ENCODE results near the gene ACSF3. TPM values are rescaled to one million over a fixed set of nuclear protein-coding genes. Genes with fewer than 3 reads are reported as not detected.

ACSF3 gene
- total and polyA plus RNA-seq, 2 donors (not counting 1 experiment from before 2014, with no cell fraction given) = 45.2 to 113 TPM

- TF ChIP-seq EZH2 (IDR thresholded peaks at IDR 0.05; ENCODE audit: borderline replicate concordance, insufficient read depth, low read depth, low read length, poor library complexity, severe bottlenecking) (no peak), CTCF (IDR thresholded peaks at IDR 0.05) (no peak)
Observed at GRCh38 chr16:89172171-89172527, 78.5 kb downstream of the ACSF3 start.

DNA sequence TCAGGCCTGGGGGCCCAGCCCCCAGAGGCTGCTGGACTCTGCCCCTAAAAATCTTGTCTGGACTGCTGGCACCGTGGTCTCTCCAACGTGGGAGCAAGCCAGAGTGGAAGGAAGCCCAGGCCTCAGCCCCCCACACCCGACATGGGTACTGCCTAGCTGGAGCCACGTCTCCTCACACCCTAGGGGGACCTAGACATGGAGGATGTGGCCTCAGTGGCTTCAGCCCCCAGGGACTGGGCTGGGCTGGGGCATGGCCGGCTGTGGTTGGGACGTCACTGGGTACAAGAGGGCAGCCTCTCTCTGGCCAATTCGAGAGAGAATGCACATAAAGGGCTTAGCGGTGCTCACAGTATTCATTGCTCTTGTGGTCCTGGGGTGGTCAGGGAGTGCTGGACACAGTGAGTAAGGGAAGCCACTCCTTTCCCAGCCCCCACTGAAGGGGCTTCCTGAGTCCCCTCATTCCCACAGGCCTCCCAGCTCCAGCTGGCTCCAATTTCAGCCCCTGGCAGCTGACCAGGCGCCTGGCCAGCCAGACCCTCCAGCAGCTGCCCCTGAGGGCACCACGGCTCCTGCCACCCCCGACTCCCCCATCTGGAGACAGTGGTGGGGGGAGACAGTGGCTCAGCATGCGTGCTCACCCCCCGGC lies 79.0 kb downstream of the ACSF3 start:
- TF ChIP-seq CTCF (IDR thresholded peaks at IDR 0.05) (no peak), EZH2 (IDR thresholded peaks at IDR 0.05; ENCODE audit: borderline replicate concordance, insufficient read depth, low read depth, low read length, poor library complexity, severe bottlenecking) (no peak)
- DNase-seq = no peak
- Histone ChIP-seq H3K27ac (ENCODE audit: low read length in 2 of 2) (no peak overlapping the region), H3K4me2 (replicated peaks; ENCODE audit: low read depth, low read length, poor library complexity, severe bottlenecking) (no peak overlapping the region), H4K20me1 (ENCODE audit: control insufficient read depth, insufficient read depth, low read length, poor library complexity, severe bottlenecking) (peaks cover 29% of the 10 kb centered on the region), H3K9me3 (ENCODE audit: control extremely low read depth in 1 of 3, control insufficient read depth in 2 of 3, insufficient read depth in 1 of 3, low read length in 2 of 3) (peaks cover 0 to 5% (median 0%) of the 10 kb centered on the region in 3 donors), H2AFZ (ENCODE audit: insufficient read depth, low read depth, low read length, poor library complexity, severe bottlenecking) (no peak overlapping the region), H3K27me3 (replicated peaks in 1 of 4; ENCODE audit: control extremely low read depth in 1 of 4, control insufficient read depth in 3 of 4, insufficient read depth in 4 of 4, low read length in 3 of 4) (peaks cover 0 to 31% (median 13%) of the 10 kb centered on the region in 4 experiments), H3K4me3 (ENCODE audit: control extremely low read depth in 1 of 5, extremely low read depth in 1 of 5, insufficient read depth in 1 of 5, low read depth in 2 of 5, low read length in 4 of 5) (no peak overlapping the region), H3K9ac (ENCODE audit: low read length) (no peak overlapping the region), H3K4me1 (ENCODE audit: control insufficient read depth in 2 of 2, insufficient read depth in 2 of 2, low read length in 2 of 2) (peaks cover 21 to 31% of the 10 kb centered on the region in 2 donors), H3K79me2 (ENCODE audit: control insufficient read depth, insufficient read depth, low read length) (peaks cover 6% of the 10 kb centered on the region), H3K36me3 (replicated peaks in 1 of 2; ENCODE audit: control extremely low read depth in 1 of 2, control insufficient read depth in 1 of 2, extremely low read depth in 1 of 2, insufficient read depth in 2 of 2, low read length in 1 of 2) (no peaks in the 10 kb centered on the region)
- Mint-ChIP-seq H3K27ac (no peak overlapping the region), H3K4me1 (peaks cover 16% of the 10 kb centered on the region), H3K27me3 (peaks cover 4% of the 10 kb centered on the region), H3K9me3 (ENCODE audit: insufficient read depth) (no peaks in the 10 kb centered on the region), H3K4me3 (peak overlapping the region; percentile 47)
- POLR2A ChIA-PET = no interaction called here
- ATAC-seq (ENCODE audit: low read depth) = no peak
- 84% methylated on average over 11 of the region's 13 CpGs for WGBS (ENCODE audit: insufficient coverage)
- CTCF ChIA-PET = interaction anchor here (0.7 kb wide), 1 partner anchor 435 kb away, joined by 3 read pairs; no protein-coding TSS in a partner anchor
- intact Hi-C loops (cut with micrococcal nuclease) = no loop called here

More at GRCh38 chr16:89172171-89172527, 78.5 kb downstream of the ACSF3 start:
- ATAC-seq (ENCODE audit: low read depth) (no peak), DNase-seq (no peak)
- H3K4me3 Mint-ChIP-seq = no peak overlapping the region
- intact Hi-C loops (cut with micrococcal nuclease) = no loop called here
- H2AFZ ChIP-seq (ENCODE audit: insufficient read depth, low read depth, low read length, poor library complexity, severe bottlenecking) = no peak overlapping the region
- peaks cover 0 to 5% (median 0%) of the 10 kb centered on the region in 3 donors for H3K9me3 ChIP-seq (ENCODE audit: control extremely low read depth in 1 of 3, control insufficient read depth in 2 of 3, insufficient read depth in 1 of 3, low read length in 2 of 3)
- ChIA-PET POLR2A (no interaction called here), CTCF (no interaction called here)
- H3K79me2 ChIP-seq (ENCODE audit: control insufficient read depth, insufficient read depth, low read length) = peaks cover 6% of the 10 kb centered on the region
- H3K27me3 Mint-ChIP-seq = peaks cover 4% of the 10 kb centered on the region
- peak overlapping the region; percentile 88 for H3K4me2 ChIP-seq (replicated peaks; ENCODE audit: low read depth, low read length, poor library complexity, severe bottlenecking)
- H4K20me1 ChIP-seq (ENCODE audit: control insufficient read depth, insufficient read depth, low read length, poor library complexity, severe bottlenecking) = peaks cover 33% of the 10 kb centered on the region
- H3K27ac Mint-ChIP-seq = no peak overlapping the region
- H3K36me3 ChIP-seq (replicated peaks in 1 of 2; ENCODE audit: control extremely low read depth in 1 of 2, control insufficient read depth in 1 of 2, extremely low read depth in 1 of 2, insufficient read depth in 2 of 2, low read length in 1 of 2) = no peaks in the 10 kb centered on the region
- no peak overlapping the region for H3K4me3 ChIP-seq (ENCODE audit: control extremely low read depth in 1 of 5, extremely low read depth in 1 of 5, insufficient read depth in 1 of 5, low read depth in 2 of 5, low read length in 4 of 5)
- H3K4me1 ChIP-seq (ENCODE audit: control insufficient read depth in 2 of 2, insufficient read depth in 2 of 2, low read length in 2 of 2) = peaks cover 25 to 36% of the 10 kb centered on the region in 2 donors
- peaks cover 18% of the 10 kb centered on the region for H3K4me1 Mint-ChIP-seq
- no peak overlapping the region for H3K27ac ChIP-seq (ENCODE audit: low read length in 2 of 2)
- WGBS (ENCODE audit: insufficient coverage) = 90% methylated on average over 8 of the region's 11 CpGs
- peaks cover 0 to 31% (median 13%) of the 10 kb centered on the region in 4 experiments for H3K27me3 ChIP-seq (replicated peaks in 1 of 4; ENCODE audit: control extremely low read depth in 1 of 4, control insufficient read depth in 3 of 4, insufficient read depth in 4 of 4, low read length in 3 of 4)
- H3K9me3 Mint-ChIP-seq (ENCODE audit: insufficient read depth) = no peaks in the 10 kb centered on the region
- H3K9ac ChIP-seq (ENCODE audit: low read length) = no peak overlapping the region

Data from B cell (primary cell).